ENCODE results near the gene SSTR3.

DNA sequence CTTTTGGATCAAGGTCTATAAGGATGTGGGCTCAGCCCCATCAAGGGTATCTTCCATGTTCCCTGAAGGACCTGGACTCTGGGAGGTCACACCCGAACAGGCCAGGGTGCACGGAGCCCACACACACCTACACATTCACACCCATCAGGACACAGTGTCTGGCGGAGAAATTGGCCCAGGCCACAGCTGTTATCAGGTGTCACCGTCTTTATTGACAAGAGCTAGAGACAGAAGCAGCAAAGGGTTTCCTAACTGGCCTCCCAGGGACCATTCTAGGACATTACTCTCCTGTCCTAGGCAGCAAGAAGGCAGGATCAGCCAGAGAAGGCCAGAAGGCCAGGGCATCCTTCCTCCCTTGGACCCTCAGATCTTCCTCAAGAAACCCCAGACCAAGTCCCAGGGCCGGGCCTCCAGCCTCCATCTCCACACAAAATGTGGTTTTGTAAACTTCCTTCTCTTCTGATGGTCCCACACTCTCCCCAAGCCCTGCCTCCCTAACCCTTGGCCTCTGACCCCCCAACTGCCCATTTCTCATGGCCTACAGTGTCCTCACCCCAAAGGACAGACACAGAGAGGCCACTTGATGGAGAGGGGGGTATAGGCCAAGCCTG, 8.1 kb downstream of the SSTR3 start:
- TF ChIP-seq, protein P1, sequence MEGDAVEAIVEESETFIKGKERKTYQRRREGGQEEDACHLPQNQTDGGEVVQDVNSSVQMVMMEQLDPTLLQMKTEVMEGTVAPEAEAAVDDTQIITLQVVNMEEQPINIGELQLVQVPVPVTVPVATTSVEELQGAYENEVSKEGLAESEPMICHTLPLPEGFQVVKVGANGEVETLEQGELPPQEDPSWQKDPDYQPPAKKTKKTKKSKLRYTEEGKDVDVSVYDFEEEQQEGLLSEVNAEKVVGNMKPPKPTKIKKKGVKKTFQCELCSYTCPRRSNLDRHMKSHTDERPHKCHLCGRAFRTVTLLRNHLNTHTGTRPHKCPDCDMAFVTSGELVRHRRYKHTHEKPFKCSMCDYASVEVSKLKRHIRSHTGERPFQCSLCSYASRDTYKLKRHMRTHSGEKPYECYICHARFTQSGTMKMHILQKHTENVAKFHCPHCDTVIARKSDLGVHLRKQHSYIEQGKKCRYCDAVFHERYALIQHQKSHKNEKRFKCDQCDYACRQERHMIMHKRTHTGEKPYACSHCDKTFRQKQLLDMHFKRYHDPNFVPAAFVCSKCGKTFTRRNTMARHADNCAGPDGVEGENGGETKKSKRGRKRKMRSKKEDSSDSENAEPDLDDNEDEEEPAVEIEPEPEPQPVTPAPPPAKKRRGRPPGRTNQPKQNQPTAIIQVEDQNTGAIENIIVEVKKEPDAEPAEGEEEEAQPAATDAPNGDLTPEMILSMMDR (IDR thresholded peaks at IDR 0.05; ENCODE audit: low read depth, low read length) = no peak
- TF ChIP-seq EZH2phosphoT487 (IDR thresholded peaks at IDR 0.05; ENCODE audit: low read depth) = no peak

Measured in OCI-LY3 (cell line).